ENCODE data around the gene CCDC60.

DNA sequence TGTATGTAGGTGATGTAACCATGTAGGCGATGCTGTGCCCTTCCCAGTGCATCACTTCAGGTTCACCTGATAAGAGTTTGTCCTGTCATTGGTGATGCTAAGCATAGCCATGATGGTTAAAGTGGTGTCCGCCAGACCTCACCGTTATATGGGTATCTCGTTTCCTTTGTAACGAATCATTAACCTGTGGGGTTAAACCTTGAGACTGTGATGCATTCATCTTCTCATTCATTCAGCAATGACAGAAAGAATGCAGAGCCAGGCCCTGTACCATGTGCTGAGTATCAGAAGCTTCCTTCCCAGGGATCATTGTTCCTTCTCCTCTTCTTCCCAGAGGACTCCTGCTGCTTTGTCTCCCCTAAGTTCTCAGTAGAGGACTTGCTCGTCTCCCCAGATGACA, 84.9 kb downstream of the CCDC60 start:
- TF ChIP-seq, protein P1, sequence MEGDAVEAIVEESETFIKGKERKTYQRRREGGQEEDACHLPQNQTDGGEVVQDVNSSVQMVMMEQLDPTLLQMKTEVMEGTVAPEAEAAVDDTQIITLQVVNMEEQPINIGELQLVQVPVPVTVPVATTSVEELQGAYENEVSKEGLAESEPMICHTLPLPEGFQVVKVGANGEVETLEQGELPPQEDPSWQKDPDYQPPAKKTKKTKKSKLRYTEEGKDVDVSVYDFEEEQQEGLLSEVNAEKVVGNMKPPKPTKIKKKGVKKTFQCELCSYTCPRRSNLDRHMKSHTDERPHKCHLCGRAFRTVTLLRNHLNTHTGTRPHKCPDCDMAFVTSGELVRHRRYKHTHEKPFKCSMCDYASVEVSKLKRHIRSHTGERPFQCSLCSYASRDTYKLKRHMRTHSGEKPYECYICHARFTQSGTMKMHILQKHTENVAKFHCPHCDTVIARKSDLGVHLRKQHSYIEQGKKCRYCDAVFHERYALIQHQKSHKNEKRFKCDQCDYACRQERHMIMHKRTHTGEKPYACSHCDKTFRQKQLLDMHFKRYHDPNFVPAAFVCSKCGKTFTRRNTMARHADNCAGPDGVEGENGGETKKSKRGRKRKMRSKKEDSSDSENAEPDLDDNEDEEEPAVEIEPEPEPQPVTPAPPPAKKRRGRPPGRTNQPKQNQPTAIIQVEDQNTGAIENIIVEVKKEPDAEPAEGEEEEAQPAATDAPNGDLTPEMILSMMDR (IDR thresholded peaks at IDR 0.05; ENCODE audit: low read depth, low read length, poor library complexity, severe bottlenecking), result no peak
- no peak for TF ChIP-seq EZH2phosphoT487 (IDR thresholded peaks at IDR 0.05; ENCODE audit: borderline replicate concordance, low read length)

Measured in DOHH2 (cell line).